ENCODE measurements around the gene TTC28. TPM values are rescaled to one million over a fixed set of nuclear protein-coding genes. Genes with fewer than 3 reads are reported as not detected.

The TTC28 gene
- total RNA-seq, 1 donor from 2014 or later = 23.2 TPM

DNA sequence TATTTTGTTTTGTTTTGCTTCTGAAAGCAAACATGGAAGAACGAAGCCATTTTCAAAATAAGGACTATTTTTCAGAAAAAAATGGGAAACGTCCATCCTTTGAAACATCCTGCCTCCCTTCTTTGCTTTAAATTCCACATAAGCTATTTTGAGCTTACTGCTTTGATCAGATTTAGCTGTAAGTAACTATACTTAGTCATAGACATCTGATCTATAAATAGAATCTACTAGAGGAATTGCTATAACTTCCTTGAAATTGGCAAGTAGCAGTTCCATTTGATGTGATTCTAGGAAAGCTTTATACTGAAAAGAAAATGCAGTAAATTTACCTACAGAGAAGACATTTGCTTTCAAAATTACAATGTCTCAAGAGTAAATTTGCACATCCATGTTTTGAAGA is 305.8 kb downstream of the TTC28 start:
- Histone ChIP-seq H3K4me2 (ENCODE audit: low read length) (peak overlapping the region; percentile 34), H2AFZ (ENCODE audit: low read depth, low read length) (no peak overlapping the region), H3K27ac (ENCODE audit: low read depth, low read length) (no peak overlapping the region), H3K4me1 (ENCODE audit: insufficient read depth, low read length) (no peaks in the 10 kb centered on the region), H3K4me3 (ENCODE audit: insufficient read depth, low read depth, low read length) (no peak overlapping the region), H3K9me3 (ENCODE audit: insufficient read depth, low read depth, low read length) (no peaks in the 10 kb centered on the region), H3K9ac (ENCODE audit: low read length) (no peak overlapping the region), H3K79me2 (ENCODE audit: insufficient read depth, low read length) (no peaks in the 10 kb centered on the region), H3K36me3 (ENCODE audit: insufficient read depth, low read length) (no peaks in the 10 kb centered on the region), H3K27me3 (ENCODE audit: insufficient read depth, low read length) (no peaks in the 10 kb centered on the region), H4K20me1 (ENCODE audit: insufficient read depth, low read length) (no peaks in the 10 kb centered on the region)
- Mint-ChIP-seq H3K4me3 (ENCODE audit: unreplicated experiment) (no peak overlapping the region), H3K27ac (ENCODE audit: unreplicated experiment) (no peak overlapping the region), H3K36me3 (ENCODE audit: low read depth, unreplicated experiment) (no peaks in the 10 kb centered on the region), H3K27me3 (ENCODE audit: low read depth, unreplicated experiment) (no peaks in the 10 kb centered on the region), H3K9me3 (ENCODE audit: unreplicated experiment) (peaks cover 2% of the 10 kb centered on the region), H3K4me1 (ENCODE audit: low read depth, unreplicated experiment) (peaks cover 15% of the 10 kb centered on the region)
- DNase-seq (ENCODE audit: low read depth) = peak; percentile 61
- TF ChIP-seq EZH2 (IDR thresholded peaks at IDR 0.05; ENCODE audit: insufficient read depth, low read length) = no peak
- TF ChIP-seq, protein P1, sequence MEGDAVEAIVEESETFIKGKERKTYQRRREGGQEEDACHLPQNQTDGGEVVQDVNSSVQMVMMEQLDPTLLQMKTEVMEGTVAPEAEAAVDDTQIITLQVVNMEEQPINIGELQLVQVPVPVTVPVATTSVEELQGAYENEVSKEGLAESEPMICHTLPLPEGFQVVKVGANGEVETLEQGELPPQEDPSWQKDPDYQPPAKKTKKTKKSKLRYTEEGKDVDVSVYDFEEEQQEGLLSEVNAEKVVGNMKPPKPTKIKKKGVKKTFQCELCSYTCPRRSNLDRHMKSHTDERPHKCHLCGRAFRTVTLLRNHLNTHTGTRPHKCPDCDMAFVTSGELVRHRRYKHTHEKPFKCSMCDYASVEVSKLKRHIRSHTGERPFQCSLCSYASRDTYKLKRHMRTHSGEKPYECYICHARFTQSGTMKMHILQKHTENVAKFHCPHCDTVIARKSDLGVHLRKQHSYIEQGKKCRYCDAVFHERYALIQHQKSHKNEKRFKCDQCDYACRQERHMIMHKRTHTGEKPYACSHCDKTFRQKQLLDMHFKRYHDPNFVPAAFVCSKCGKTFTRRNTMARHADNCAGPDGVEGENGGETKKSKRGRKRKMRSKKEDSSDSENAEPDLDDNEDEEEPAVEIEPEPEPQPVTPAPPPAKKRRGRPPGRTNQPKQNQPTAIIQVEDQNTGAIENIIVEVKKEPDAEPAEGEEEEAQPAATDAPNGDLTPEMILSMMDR (IDR thresholded peaks at IDR 0.05; ENCODE audit: insufficient read depth, low read depth, low read length) = no peak
- FAIRE-seq = no peak

DNA sequence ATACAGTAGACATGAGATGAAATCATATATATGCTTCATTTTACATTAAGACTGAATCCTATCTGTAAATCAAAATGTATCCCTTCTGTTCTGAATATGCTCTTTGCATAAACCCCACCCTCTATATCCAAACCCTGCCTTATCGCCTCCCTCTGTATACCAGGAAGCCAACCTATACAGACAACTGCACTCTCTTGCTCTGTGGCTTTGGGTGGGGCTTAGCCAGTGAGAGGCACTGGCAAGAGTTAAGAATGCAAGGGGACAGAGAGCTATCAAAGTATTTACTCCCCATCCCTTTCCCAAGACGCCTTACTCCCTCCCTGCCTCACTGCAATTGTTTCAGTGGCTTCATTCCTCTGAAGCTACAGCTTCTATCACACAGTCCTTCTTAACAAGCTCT is 309.8 kb downstream of the TTC28 start:
- Histone ChIP-seq H3K9ac (ENCODE audit: low read length) (no peak overlapping the region), H3K9me3 (ENCODE audit: insufficient read depth, low read depth, low read length) (no peaks in the 10 kb centered on the region), H3K27me3 (ENCODE audit: insufficient read depth, low read length) (no peaks in the 10 kb centered on the region), H3K4me3 (ENCODE audit: insufficient read depth, low read depth, low read length) (no peak overlapping the region), H3K4me2 (ENCODE audit: low read length) (no peak overlapping the region), H4K20me1 (ENCODE audit: insufficient read depth, low read length) (no peaks in the 10 kb centered on the region), H3K4me1 (ENCODE audit: insufficient read depth, low read length) (no peaks in the 10 kb centered on the region), H3K36me3 (ENCODE audit: insufficient read depth, low read length) (no peaks in the 10 kb centered on the region), H2AFZ (ENCODE audit: low read depth, low read length) (no peak overlapping the region), H3K27ac (ENCODE audit: low read depth, low read length) (no peak overlapping the region), H3K79me2 (ENCODE audit: insufficient read depth, low read length) (no peaks in the 10 kb centered on the region)
- H3K9me3 Mint-ChIP-seq (ENCODE audit: unreplicated experiment) = peaks cover 4% of the 10 kb centered on the region
- TF ChIP-seq, protein P1 (IDR thresholded peaks at IDR 0.05; ENCODE audit: insufficient read depth, low read depth, low read length) = no peak
- TF ChIP-seq EZH2 (IDR thresholded peaks at IDR 0.05; ENCODE audit: insufficient read depth, low read length) = no peak
- no peaks in the 10 kb centered on the region for H3K27me3 Mint-ChIP-seq (ENCODE audit: low read depth, unreplicated experiment)
- no peaks in the 10 kb centered on the region for H3K36me3 Mint-ChIP-seq (ENCODE audit: low read depth, unreplicated experiment)
- FAIRE-seq (no peak), DNase-seq (ENCODE audit: low read depth) (no peak)
- H3K27ac Mint-ChIP-seq (ENCODE audit: unreplicated experiment) = no peak overlapping the region
- peaks cover 15% of the 10 kb centered on the region for H3K4me1 Mint-ChIP-seq (ENCODE audit: low read depth, unreplicated experiment)
- H3K4me3 Mint-ChIP-seq (ENCODE audit: unreplicated experiment) = no peak overlapping the region

DNA sequence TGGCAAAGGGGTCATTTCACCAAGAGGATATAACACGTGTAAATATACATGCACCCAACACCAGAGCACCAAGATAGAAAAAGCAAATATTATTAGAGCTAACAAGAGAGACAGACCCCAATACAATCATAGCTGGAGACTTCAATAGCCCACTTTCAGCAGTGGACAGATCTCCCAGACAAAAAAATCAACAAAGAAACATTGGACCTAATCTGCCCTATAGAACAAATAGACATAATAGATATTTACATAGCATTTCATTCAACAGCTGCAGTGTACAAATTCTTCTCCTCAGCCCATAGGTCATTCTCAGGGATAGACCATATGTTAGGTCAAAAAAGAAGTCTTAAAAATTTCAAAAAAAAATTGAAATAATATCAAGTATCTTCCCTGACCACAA is 312.8 kb downstream of the TTC28 start:
- no peak overlapping the region for H3K4me3 ChIP-seq (ENCODE audit: insufficient read depth, low read depth, low read length)
- H3K27me3 ChIP-seq (ENCODE audit: insufficient read depth, low read length) = no peaks in the 10 kb centered on the region
- peaks cover 23% of the 10 kb centered on the region for H3K36me3 Mint-ChIP-seq (ENCODE audit: low read depth, unreplicated experiment)
- FAIRE-seq = no peak
- H3K9ac ChIP-seq (ENCODE audit: low read length) = no peak overlapping the region
- H3K9me3 Mint-ChIP-seq (ENCODE audit: unreplicated experiment) = peaks cover 29% of the 10 kb centered on the region
- no peaks in the 10 kb centered on the region for H4K20me1 ChIP-seq (ENCODE audit: insufficient read depth, low read length)
- no peaks in the 10 kb centered on the region for H3K36me3 ChIP-seq (ENCODE audit: insufficient read depth, low read length)
- no peak overlapping the region for H3K4me2 ChIP-seq (ENCODE audit: low read length)
- peaks cover 9% of the 10 kb centered on the region for H3K4me1 Mint-ChIP-seq (ENCODE audit: low read depth, unreplicated experiment)
- H2AFZ ChIP-seq (ENCODE audit: low read depth, low read length) = no peak overlapping the region
- no peaks in the 10 kb centered on the region for H3K27me3 Mint-ChIP-seq (ENCODE audit: low read depth, unreplicated experiment)
- no peak overlapping the region for H3K4me3 Mint-ChIP-seq (ENCODE audit: unreplicated experiment)
- H3K27ac ChIP-seq (ENCODE audit: low read depth, low read length) = no peak overlapping the region
- no peaks in the 10 kb centered on the region for H3K79me2 ChIP-seq (ENCODE audit: insufficient read depth, low read length)
- no peak for DNase-seq (ENCODE audit: low read depth)
- no peaks in the 10 kb centered on the region for H3K4me1 ChIP-seq (ENCODE audit: insufficient read depth, low read length)
- TF ChIP-seq, protein P1 (IDR thresholded peaks at IDR 0.05; ENCODE audit: insufficient read depth, low read depth, low read length) = no peak
- no peak for TF ChIP-seq EZH2 (IDR thresholded peaks at IDR 0.05; ENCODE audit: insufficient read depth, low read length)
- H3K27ac Mint-ChIP-seq (ENCODE audit: unreplicated experiment) = no peak overlapping the region
- no peaks in the 10 kb centered on the region for H3K9me3 ChIP-seq (ENCODE audit: insufficient read depth, low read depth, low read length)
